Caki2 (cell line): Measurements from ENCODE around the gene HTRA3. TPM values are rescaled to one million over a fixed set of nuclear protein-coding genes. Genes with fewer than 3 reads are reported as not detected.

Experiments used
- DNase-seq: peaks from one replicate; pipeline ENCODE4 v3.0.0-alpha.2; 2015; ENCODE audit warnings: low read depth
- in situ Hi-C: cut with HindIII; loops from 2 replicates; pipeline ENCODE4 v1.10.0; 2016; ENCODE audit warnings: low sequenced_read_pairs, low pct_unique_long_range_greater_than_20kb, mixed read lengths
- total RNA-seq: library from RNA; depleted of rRNA; stranded (reverse); fragments of >200 nt; shearing (Covaris generic); gene quantifications from 2 replicates; pipeline ENCODE4 v1.2.3, GENCODE V29; 2014; ENCODE audit warnings: low replicate concordance

Gene HTRA3
- total RNA-seq, 1 experiment from 2014 or later: not detected

DNA sequence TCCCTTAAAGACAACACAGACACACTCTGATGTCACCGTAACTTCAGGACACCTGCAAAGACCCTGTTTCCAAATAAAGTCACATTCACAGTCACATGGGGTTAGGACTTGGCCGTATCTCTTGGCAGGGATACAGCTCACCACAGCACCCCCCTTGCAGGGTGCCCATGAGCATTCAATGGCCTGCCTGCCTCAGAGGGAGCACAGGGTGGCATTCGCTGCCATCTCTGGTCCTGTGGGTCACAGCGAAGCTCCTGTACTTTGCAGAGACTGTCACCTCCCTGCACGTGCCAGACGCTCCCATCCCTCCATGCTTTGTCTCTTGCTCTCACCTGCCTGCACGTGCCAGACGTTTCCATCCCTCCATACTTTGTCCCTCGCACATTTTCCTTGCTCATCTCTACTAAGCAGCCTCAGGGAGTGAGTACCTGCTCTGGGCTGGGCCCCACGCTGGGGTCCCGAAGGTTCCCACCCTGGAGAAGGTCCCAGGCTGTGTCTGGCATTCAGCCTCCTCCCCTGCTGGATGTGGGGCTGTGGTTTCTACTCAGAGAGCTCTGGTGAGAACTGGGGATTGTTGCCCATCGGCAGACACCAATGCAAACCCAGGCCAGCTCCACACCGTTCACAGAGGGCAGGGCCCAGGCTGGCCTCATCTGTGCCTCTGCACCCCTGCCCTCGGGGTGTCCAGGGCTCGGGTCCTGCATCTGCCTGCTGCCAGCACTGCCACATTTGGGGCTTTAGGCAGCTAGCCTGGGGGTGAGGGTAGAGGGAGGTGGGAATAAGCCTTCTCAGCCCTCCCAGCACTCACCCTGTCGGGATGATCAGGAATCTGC is 15.8 kb downstream of the HTRA3 start:
- in situ Hi-C loops: no loop called here
- DNase-seq: no peak

DNA sequence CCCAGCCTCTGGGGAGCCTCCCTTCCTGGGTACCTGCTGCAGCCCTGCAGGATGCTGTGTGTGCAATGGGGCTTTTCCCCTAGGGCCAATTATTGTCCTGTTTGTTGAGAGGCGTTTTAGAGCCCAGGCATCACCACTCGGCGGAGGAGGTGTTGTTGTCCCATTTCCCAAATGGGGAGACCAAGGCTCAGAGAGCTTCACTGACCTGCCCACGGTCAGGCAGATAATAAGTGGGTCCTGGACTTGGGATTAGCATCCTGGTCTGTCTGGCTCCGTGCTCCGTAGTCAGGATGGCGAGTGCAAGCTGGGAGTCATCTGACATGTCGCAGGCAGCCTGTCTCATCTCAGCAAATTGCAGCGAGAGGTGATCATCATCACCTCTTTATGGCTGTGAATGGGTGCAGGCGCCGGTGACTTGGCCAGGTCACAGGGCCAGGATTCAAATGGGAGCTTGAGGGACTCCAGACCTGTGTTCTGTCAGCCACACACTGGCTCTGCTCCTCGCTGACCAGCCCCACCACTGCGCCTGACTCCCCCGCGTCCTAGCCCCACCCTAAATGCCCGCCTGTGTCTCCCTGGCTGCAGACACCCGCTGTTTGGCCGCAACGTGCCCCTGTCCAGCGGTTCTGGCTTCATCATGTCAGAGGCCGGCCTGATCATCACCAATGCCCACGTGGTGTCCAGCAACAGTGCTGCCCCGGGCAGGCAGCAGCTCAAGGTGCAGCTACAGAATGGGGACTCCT is 16.6 kb downstream of the HTRA3 start:
- in situ Hi-C loops: no loop called here
- no peak for DNase-seq

DNA sequence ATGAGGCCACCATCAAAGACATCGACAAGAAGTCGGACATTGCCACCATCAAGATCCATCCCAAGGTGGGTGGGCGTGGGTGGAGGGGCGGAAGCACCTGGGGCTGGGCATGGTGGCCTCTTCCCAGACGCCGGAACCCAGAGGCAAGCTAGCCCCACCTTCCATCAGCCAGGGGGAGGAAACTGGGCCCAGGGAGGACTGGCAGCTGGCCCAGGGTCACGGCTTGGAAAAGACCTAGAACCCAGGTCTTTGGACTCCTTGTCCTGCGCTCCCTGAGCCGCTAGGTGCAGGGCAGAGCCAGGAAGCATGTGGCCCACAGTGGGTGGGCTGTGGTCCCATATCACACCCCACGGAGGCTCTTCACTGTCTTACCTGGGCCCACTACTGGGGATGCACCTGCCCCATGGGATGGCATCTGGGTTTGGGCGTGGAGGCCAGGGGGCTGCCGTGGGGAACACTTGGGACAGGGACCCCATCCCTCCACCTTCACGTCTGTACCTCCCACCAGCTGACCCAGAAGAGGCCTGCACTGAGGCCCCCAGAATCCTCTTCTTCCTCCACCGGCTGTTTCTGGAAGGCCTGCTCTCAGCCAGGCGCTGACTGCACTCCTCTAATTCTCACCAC is 17.3 kb downstream of the HTRA3 start:
- in situ Hi-C loops: no loop called here
- DNase-seq: no peak

DNA sequence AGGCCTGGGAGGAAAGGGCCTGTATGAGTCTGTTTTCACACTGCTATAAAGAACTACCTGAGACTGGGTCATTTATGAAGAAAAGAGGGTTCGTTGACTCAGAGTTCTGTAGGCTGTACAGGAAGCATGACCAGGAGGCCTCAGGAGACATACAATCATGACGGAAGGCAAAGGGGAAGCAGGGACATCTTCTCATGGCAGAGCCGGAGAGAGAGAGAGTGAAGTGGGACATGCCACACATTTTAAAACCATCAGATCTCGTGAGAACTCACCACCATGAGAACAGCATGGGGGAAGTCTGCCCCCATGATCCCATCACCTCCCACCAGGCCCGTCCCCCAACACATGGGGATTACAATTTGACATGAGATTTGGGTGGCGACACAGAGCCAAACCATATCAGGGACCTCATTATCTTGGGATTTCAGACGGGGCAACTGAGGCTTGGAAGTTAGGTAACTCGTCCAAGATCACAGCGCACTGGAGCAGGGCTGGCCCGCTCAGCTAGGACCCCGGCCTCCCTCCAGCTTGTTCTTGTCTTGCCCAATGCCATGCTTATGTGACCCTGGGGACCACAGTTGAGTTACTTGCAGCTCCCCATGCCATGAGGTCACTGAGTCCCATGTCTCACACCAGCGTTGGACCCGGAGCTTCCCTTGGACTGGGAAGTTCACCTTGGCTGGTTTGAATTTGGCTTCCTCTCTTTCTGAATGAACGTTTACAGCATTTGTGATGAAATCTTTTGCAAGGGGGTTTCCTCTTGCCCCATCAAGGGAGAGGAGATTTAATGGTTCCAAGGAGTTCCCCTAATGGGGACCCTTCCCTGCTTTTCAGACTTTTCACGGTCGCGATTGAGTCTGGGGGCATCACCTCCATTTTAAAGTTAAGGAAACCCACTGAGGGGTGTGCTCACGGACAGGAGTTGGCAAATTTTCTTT is 18.1 kb downstream of the HTRA3 start:
- DNase-seq: no peak
- in situ Hi-C loops: no loop called here

DNA sequence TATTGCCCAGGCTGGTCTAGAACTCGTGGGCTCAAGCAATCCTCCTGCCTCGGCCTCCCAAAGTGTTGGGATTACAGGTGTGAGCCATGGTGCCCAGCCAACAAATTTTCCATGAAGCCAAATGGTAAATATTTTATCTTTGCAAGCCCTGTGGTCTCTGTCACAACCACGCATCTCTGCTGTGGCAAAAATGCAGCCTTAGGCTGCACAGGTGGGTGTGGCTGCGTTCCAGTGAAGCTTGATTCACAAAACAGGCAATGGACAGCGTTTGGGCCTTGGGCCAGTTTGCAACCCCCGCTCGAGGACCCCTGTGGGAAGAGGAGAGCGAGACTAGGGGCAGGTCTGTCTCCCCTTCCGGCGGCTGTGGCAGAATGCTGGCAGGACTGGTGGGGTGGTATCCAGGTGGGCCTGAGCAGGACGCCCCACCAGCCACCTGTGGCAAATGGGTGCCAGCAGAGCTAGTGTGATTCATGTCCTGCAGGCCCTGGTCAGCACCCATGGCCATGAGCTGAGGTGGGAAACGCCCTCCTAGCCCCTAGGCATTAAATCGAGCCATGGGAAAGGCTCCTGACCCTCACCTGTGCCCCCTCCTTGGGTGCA is 19.7 kb downstream of the HTRA3 start:
- in situ Hi-C loops: no loop called here
- DNase-seq: no peak

DNA sequence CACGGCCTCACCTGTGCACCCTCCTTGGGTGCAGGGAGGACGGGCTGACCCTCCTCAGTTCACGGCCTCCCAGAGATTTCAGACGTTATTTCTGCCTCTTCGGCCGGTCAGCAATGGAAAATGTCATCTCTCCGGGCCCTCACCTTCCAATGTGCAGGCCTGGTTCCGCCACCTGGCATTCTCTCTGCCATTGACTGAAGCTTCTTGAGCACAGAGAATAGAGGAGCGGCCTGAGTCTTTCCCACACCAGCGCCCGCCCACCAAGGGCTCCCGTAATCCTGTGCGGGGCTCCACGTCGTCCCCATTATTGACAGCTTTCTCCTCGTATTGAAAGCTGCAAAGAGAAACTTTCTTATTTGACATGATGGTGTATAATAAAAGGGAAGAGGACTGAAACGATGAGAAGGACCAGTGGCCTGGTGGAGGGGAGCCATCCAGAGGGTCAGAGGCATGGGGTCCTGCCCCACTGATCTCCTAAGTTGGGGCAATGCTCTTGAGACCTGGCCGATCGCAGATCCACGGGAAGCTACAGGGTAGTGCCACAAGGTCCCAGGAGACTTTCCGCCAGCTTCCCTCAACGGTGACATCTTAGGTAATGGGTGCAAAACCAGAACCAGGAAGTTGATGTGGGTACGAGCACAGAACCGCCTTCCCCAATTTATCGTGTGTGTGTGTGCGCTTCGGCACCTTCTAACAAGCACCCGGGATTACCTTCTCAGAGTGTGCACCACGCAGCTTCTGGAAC is 20.6 kb downstream of the HTRA3 start:
- no peak for DNase-seq
- in situ Hi-C loops: no loop called here

DNA sequence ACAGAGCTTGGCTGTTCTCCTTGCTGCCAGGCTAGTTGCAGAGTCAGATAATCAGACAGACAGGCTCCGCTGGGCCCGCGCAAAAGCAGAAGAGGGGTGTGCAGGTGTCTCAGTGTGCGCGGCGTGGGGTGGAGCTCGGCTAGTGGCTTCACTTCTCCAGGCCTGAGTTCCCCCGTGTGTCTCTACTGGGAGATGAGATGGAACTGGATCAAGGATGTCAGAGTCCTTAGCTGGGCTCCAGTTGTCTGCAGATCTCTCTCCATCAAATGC is 21.1 kb downstream of the HTRA3 start:
- no peak for DNase-seq
- in situ Hi-C loops: no loop called here

DNA sequence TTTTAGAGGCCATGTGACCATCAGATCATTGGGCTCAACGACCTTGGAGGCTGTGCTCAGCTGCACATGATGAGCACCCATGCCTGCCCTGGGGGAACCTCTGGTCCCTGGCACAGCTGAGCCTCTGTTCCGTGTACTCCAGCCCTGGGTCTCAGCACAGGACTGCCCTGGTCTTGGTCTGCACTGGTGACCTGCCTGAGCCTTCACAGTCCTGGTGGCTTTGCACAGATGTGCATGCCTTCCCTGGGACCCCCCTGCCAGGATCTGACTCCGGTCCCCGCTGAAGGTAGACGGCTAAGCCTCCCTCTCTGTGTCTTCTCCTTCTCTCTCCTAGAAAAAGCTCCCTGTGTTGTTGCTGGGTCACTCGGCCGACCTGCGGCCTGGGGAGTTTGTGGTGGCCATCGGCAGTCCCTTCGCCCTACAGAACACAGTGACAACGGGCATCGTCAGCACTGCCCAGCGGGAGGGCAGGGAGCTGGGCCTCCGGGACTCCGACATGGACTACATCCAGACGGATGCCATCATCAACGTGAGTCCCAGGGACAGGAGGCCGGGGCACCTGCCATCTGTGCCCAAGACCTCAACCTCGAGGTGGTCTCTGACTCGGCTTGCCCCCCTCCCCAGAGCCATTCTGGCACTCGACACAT is 21.6 kb downstream of the HTRA3 start:
- in situ Hi-C loops: no loop called here
- DNase-seq: no peak

DNA sequence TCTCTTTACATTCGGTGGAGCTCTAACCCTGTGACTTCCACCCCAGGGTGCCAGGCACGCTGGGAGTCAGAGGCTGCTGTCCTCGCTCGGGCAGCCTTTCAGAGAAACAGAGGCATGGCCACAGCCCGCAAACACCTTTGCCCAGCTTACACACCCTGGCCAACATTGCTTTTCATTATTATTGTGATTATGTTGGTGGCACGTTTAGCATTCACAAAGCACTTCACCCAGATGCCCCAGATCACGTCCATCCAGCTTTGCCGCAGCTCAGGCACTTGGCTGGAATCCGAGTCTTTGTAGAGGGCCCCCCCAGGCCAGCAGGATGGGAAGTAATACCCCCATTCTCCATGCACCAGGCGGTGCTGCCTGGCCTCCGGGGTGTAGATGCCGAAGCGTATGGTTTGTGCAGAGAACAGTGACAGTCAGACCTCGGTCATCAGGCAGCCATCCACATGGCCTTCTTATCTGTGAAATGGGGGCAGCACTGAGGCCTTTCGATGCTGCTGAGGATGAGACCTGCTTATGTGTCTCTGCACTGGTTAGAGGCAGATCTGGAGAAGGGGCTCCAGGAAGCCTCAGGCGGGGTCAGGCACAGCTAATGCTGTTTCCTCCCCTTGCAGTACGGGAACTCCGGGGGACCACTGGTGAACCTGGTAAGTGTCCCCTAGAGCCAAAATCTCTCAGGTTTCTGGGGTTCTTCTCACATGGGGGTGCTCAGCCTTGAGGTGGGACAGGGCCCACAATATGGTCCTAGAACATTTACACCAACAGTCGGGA is 22.3 kb downstream of the HTRA3 start:
- no peak for DNase-seq
- in situ Hi-C loops: no loop called here

DNA sequence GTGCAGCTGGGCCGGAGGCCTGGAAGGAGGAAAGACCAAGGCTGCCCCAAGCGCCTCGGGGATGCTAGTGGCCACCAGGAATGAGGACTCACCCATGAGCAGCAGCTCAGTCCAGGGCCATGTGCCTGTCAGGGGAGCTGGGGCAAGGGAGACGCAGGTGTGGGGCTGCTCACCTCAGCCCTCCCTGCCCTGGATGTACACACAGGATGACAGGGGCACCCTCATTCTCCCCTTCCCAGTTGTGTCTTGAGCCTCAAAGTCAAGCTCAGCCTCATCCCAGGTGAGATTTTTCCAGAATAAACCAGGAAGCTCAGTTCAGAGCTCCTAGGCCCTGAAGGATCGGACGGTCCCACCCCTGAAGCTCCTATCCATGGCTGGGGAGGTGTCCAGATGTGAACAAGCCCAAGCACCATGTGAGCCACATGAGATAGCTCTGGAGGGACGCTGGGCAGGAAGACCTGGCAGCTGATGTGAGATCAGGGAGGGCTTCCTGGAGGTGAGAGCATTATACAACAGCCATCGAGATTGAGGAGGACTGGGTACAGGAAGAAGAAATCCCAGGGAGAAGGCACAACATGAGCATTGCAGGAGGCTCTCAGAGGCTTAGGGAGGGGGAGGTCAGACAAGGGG is 23.0 kb downstream of the HTRA3 start:
- no peak for DNase-seq
- in situ Hi-C loops: no loop called here

DNA sequence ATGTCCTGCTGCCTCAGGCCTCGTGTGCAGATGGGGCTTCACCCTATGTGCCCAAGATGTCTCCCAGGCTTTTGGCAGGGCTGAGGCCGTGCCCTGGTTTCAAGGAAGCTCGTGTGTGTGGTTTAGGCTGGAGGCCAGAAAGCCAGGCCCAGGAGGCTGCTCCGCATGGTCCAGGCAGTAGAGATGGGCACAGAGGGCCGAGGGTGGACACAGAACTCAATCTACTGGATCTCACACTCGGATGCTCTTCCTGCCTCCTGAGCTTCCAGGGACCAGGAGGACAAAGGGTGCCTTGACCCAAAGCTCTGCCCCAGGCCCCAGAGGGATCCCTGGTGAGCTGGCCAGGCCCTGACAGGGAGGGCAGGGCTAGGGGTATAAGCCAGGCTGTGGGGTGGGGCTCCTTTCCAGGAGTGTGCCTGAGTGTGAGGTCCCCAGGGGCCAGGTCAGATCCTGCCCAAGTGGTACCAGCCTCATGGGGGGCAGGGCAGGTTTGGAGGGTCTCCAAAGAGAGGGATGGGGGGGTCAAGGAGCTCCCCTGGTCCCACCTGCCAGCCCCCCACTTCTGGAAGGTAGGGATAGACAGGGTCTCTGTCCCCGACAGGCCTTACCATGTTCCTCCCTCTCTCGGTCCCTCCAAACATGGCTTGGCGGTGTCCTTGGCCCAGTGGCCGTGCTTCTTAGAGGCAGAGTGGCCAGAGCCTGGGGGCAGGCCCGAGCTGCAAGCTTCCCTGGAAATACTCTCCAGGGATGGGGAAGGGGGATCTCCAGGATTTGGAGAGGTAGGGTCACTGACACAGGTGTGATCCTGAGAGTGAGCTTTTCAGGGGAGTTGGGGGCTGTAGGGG is 23.8 kb downstream of the HTRA3 start:
- no peak for DNase-seq
- in situ Hi-C loops: no loop called here

DNA sequence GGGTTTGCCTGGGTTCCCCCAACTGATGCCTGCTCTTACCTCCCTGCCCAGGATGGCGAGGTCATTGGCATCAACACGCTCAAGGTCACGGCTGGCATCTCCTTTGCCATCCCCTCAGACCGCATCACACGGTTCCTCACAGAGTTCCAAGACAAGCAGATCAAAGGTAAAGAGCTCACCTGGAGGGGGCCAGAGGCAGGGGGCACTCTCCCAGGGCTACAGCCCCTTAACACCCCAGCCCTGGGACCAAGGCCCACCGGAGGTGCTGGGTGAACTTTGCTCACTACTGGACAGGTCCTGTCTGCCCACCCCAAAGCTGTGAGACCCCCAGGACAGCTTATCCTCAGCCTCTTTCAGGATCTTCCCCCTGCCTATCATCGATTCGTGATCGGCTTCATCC is 24.5 kb downstream of the HTRA3 start:
- no peak for DNase-seq
- in situ Hi-C loops: no loop called here

DNA sequence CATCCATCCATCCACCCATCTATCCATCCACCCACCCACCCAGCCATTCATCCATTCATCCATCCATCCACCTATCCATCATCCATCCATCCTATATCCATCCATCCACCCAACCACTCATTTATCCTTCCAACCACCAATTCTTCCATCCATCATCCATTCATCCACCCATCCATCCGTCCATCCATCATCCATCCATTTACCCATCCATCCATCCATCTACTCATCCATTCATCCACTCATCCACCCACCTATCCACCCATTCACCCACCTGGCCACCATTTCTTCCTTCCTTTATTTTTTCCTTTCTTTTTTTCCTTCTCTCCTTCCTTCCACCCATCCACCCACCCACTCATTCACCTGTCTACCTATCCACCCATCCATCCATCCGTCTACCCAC is 25.2 kb downstream of the HTRA3 start:
- in situ Hi-C loops: no loop called here
- no peak for DNase-seq

DNA sequence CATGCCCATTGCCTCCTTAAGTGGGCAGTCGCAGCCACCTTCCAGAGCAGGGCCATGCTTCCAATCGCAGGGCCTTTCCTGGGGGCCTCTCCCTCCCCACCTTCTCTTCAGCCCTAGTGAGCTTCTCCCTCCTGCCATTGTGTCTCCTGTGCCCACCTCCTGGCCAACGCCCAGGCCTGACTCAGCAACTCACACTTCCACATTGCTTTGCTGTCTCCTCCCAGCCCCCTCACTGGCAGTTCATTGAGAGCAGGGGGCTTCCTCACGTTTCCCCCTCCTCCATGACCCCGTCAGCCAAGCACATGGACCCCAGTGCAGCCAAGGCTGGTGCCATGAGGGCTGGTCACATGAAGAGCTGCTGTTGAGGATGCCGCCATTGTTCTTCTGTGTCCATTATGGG is 25.9 kb downstream of the HTRA3 start:
- no peak for DNase-seq
- in situ Hi-C loops: no loop called here

DNA sequence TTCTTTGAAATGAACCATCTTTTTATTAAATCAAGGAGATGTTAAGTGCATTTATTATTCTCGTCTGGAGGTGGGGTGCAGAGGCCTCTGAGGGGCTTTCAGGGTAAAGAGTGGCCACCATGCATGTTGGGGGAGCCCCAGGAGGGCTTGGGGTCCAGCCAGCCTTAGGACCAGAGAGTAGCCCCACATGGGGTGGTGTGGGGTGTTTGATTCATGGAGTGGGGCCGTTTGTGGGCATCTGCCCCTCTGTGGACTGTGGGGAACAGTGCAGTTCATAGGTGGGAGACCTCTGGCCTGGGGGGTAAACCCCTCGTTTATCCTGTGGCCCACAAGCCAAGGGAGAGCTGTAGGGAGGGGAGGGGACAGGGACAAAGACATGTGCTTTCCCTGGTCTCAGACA is 26.9 kb downstream of the HTRA3 start:
- in situ Hi-C loops: no loop called here
- DNase-seq: no peak
